ENCODE data around the gene WNT5B.

GRCh38 chr12:1591034-1591433, 38.0 kb upstream of the WNT5B start:
- no peak for TF ChIP-seq CTCF (IDR thresholded peaks at IDR 0.05)
- no peak for TF ChIP-seq POLR2A (IDR thresholded peaks at IDR 0.05)
